ENCODE results near the gene ABCA2. TPM values are rescaled to one million over a fixed set of nuclear protein-coding genes. Genes with fewer than 3 reads are reported as not detected.

The ABCA2 gene
- total RNA-seq, 1 experiment from 2014 or later, result 114 TPM

DNA sequence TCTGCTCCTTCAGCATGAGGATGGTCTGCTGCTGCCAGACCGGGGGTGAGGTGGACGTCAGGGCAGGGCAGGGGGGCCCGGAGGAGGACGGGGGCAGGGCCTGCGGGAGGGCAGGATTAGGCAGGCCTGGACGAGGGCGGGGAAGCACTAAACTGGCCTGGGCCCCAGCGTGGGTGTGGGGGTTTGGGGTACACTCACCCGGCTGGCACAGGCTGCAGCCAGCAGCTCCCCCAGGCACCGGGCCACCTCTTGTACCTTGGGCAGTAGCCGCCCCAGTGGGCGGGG lies 36.8 kb upstream of the ABCA2 start:
- no peak overlapping the region for H3K27ac ChIP-seq (ENCODE audit: low read depth, low read length)
- H3K79me2 ChIP-seq (ENCODE audit: insufficient read depth, low read length), result peaks cover 43% of the 10 kb centered on the region
- no peak overlapping the region for H3K9ac ChIP-seq (ENCODE audit: low read length)
- ChIA-PET CTCF (interaction anchor here (1.9 kb wide), 1 partner anchor 12 kb away, joined by 5 read pairs; no protein-coding TSS in a partner anchor), RAD21 (ENCODE audit: low non-redundant PET in 1 of 2, low total read pairs in 2 of 2, uncharacterized antibody in 2 of 2, unreplicated experiment in 2 of 2) (no interaction called here), POLR2A (no interaction called here)
- peaks cover 13 to 30% of the 10 kb centered on the region in 2 experiments for H3K4me1 ChIP-seq (ENCODE audit: control insufficient read depth in 1 of 2, insufficient read depth in 2 of 2, low read length in 2 of 2)
- no TSS peak for BruUV-seq (replicated peaks)
- TF ChIP-seq ELF1 (IDR thresholded peaks at IDR 0.05; ENCODE audit: borderline replicate concordance, low read depth) (no peak), CTCF (IDR thresholded peaks at IDR 0.05 in 2 of 3, conservative IDR thresholded peaks at IDR 0.05 in 1 of 3; ENCODE audit: borderline replicate concordance in 1 of 3, insufficient read depth in 1 of 3, low read depth in 2 of 3, low read length in 2 of 3) (no peak), SRF (IDR thresholded peaks at IDR 0.05; ENCODE audit: low read depth) (no peak), EZH2 (IDR thresholded peaks at IDR 0.05) (no peak), TCF7L2 (IDR thresholded peaks at IDR 0.05; ENCODE audit: borderline replicate concordance, extremely low read depth, insufficient read depth, insufficient read length) (no peak), SIN3A (IDR thresholded peaks at IDR 0.05; ENCODE audit: low read depth) (no peak), JUND (IDR thresholded peaks at IDR 0.05) (no peak), ZNF274 (IDR thresholded peaks at IDR 0.05; ENCODE audit: low read depth, low read length) (no peak), CEBPB (IDR thresholded peaks at IDR 0.05; ENCODE audit: low read depth) (no peak), POLR2AphosphoS5 (IDR thresholded peaks at IDR 0.05; ENCODE audit: low read depth, low read length) (no peak), CBX3 (IDR thresholded peaks at IDR 0.05; ENCODE audit: low read depth) (no peak), EGR1 (IDR thresholded peaks at IDR 0.05; ENCODE audit: low read depth) (no peak), ZFX (IDR thresholded peaks at IDR 0.05) (no peak), RAD21 (IDR thresholded peaks at IDR 0.05; ENCODE audit: low read depth) (no peak), YY1 (IDR thresholded peaks at IDR 0.05; ENCODE audit: extremely low read depth, insufficient replicate concordance, low read depth, low read length) (no peak), MAX (IDR thresholded peaks at IDR 0.05) (no peak), SP1 (IDR thresholded peaks at IDR 0.05; ENCODE audit: low read depth) (no peak), EZH2phosphoT487 (IDR thresholded peaks at IDR 0.05; ENCODE audit: borderline replicate concordance) (no peak)
- TF ChIP-seq, protein P1, sequence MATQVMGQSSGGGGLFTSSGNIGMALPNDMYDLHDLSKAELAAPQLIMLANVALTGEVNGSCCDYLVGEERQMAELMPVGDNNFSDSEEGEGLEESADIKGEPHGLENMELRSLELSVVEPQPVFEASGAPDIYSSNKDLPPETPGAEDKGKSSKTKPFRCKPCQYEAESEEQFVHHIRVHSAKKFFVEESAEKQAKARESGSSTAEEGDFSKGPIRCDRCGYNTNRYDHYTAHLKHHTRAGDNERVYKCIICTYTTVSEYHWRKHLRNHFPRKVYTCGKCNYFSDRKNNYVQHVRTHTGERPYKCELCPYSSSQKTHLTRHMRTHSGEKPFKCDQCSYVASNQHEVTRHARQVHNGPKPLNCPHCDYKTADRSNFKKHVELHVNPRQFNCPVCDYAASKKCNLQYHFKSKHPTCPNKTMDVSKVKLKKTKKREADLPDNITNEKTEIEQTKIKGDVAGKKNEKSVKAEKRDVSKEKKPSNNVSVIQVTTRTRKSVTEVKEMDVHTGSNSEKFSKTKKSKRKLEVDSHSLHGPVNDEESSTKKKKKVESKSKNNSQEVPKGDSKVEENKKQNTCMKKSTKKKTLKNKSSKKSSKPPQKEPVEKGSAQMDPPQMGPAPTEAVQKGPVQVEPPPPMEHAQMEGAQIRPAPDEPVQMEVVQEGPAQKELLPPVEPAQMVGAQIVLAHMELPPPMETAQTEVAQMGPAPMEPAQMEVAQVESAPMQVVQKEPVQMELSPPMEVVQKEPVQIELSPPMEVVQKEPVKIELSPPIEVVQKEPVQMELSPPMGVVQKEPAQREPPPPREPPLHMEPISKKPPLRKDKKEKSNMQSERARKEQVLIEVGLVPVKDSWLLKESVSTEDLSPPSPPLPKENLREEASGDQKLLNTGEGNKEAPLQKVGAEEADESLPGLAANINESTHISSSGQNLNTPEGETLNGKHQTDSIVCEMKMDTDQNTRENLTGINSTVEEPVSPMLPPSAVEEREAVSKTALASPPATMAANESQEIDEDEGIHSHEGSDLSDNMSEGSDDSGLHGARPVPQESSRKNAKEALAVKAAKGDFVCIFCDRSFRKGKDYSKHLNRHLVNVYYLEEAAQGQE (IDR thresholded peaks at IDR 0.05; ENCODE audit: low read depth), result no peak
- TF ChIP-seq, protein P2, sequence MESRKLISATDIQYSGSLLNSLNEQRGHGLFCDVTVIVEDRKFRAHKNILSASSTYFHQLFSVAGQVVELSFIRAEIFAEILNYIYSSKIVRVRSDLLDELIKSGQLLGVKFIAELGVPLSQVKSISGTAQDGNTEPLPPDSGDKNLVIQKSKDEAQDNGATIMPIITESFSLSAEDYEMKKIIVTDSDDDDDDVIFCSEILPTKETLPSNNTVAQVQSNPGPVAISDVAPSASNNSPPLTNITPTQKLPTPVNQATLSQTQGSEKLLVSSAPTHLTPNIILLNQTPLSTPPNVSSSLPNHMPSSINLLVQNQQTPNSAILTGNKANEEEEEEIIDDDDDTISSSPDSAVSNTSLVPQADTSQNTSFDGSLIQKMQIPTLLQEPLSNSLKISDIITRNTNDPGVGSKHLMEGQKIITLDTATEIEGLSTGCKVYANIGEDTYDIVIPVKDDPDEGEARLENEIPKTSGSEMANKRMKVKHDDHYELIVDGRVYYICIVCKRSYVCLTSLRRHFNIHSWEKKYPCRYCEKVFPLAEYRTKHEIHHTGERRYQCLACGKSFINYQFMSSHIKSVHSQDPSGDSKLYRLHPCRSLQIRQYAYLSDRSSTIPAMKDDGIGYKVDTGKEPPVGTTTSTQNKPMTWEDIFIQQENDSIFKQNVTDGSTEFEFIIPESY (IDR thresholded peaks at IDR 0.05; ENCODE audit: extremely low read depth, insufficient replicate concordance, low read length), result no peak
- DNase-seq (ENCODE audit: low read depth, low spot score), result no peak
- no peaks in the 10 kb centered on the region; the same call in 1 of the 2 replicates for H4K20me1 ChIP-seq (ENCODE audit: insufficient read depth)
- H3K4me2 ChIP-seq (ENCODE audit: low read length), result no peak overlapping the region
- peaks cover 2 to 8% of the 10 kb centered on the region in 2 experiments; a peak in 1 of 4 replicates for H3K36me3 ChIP-seq (ENCODE audit: control insufficient read depth in 1 of 2, insufficient read depth in 2 of 2, low read length in 2 of 2)
- H2AFZ ChIP-seq (ENCODE audit: low read depth, low read length, poor library complexity, severe bottlenecking), result no peak overlapping the region
- H3K4me3 ChIP-seq (replicated peaks in 1 of 2; ENCODE audit: low read depth in 1 of 2, low read length in 2 of 2), result no peak overlapping the region
- H3K9me2 ChIP-seq (ENCODE audit: insufficient read depth), result no peaks in the 10 kb centered on the region
- intact Hi-C loops (cut with micrococcal nuclease), result loop anchor here (1.0 kb wide), 1 partner anchor 15 kb away; no protein-coding TSS in a partner anchor
- H3K9me3 ChIP-seq (ENCODE audit: control insufficient read depth in 1 of 2, insufficient read depth in 1 of 2, low read depth in 1 of 2, low read length in 2 of 2), result no peaks in the 10 kb centered on the region
- no peaks in the 10 kb centered on the region for H3K27me3 ChIP-seq (ENCODE audit: insufficient read depth, low read length)
- ATAC-seq, result no peak

Measured in HCT116 (cell line).